Upper lobe of left lung (tissue), 4 donors: ENCODE measurements around the gene ATP1B2.

Source experiments
- CTCF ChIP-seq, 6 experiments: fragments of 450-650 bp in 4 of 6; fragments of 200-600 bp in 2 of 6; sonication (generic) in 2 of 6; IDR thresholded peaks; one replicate each; pipeline ENCODE4 v1.5.1; 2016 to 2019; ENCODE audit warnings: antibody characterized with exemption in 6 of 6
- EP300 ChIP-seq, 4 donors: sonication (generic); formaldehyde crosslinking; IDR thresholded peaks; one replicate each; pipeline ENCODE4 v1.5.1; 2017; ENCODE audit warnings: antibody characterized with exemption in 4 of 4, control low read depth in 2 of 4
- POLR2AphosphoS5 ChIP-seq, 2 donors: sonication (generic); formaldehyde crosslinking; IDR thresholded peaks; one replicate each; pipeline ENCODE4 v1.5.1; 2017; ENCODE audit warnings: antibody characterized with exemption in 2 of 2

GRCh38 chr17:7626307-7626706, 24.4 kb upstream of the ATP1B2 start:
- no peak for TF ChIP-seq CTCF (IDR thresholded peaks at IDR 0.05)
- no peak for TF ChIP-seq POLR2AphosphoS5 (IDR thresholded peaks at IDR 0.05)
- no peak for TF ChIP-seq EP300 (IDR thresholded peaks at IDR 0.05)
